ENCODE results near the gene DDIT4. TPM values are rescaled to one million over a fixed set of nuclear protein-coding genes. Genes with fewer than 3 reads are reported as not detected.
A peak's percentile ranks its signal among the peaks of the same experiment; 100 is the strongest.

The DDIT4 gene
- total and polyA plus RNA-seq, 9 of the 15 experiments (the other 6 are each of a cell fraction or from before 2014, with no cell fraction given), result 8.2 to 675 (median 159) TPM

DNA sequence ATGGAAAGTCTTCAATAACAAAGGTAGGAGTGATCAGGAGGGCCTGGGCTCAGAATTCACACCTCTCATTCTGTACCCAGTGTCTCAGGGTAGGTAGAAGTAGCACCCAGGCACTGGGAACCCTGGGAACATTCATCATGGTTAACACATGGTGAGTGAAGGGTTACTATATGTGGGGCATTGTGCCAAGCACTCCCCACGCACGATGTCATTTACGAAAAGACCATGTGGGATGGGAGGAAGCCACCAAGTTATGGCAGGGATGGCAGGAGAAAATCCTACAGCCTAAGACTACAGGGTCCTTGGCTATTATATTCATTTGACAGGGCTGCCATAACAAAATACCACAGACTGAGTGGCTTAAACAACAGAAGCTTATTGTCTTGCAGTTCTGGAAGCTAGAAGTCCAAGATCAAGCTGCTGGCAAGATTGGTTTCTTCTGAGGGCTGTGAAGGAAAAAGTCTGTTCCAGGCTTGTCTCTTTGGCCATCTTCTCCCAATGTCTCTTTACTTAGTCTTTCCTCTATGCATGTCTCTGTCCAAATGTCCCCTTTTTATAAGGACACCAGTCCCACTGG, 27.7 kb upstream of the DDIT4 start (continued):
- TF ChIP-seq NCOA2 (IDR thresholded peaks at IDR 0.05; ENCODE audit: partially characterized antibody in 2 of 2) (no peak), NR2C1 (IDR thresholded peaks at IDR 0.05) (no peak), NR2C1 (tag; IDR thresholded peaks at IDR 0.05) (peak; percentile 15; the same call in 1 of the 2 replicates), NFE2 (IDR thresholded peaks at IDR 0.05; ENCODE audit: low read depth) (no peak), SMARCC2 (IDR thresholded peaks at IDR 0.05; ENCODE audit: low read depth) (no peak), POLR3G (IDR thresholded peaks at IDR 0.05; ENCODE audit: extremely low read depth, insufficient read length, insufficient replicate concordance) (no peak), SMAD4 (CRISPR knock-in tag; conservative IDR thresholded peaks at IDR 0.05) (no peak; the same call in none of the 2 replicates), ZNF561 (CRISPR knock-in tag; conservative IDR thresholded peaks at IDR 0.05) (no peak), ZNF239 (CRISPR knock-in tag; IDR thresholded peaks at IDR 0.05) (peak; percentile 24; the same call in 1 of the 2 replicates), MAFF (IDR thresholded peaks at IDR 0.05; ENCODE audit: low read length) (no peak), SRSF7 (optimal IDR thresholded peaks at IDR 0.05; ENCODE audit: low read depth, low read length) (no peak), SMARCB1 (IDR thresholded peaks at IDR 0.05; ENCODE audit: insufficient read length, low read depth) (no peak), ATF2 (CRISPR knock-in tag; IDR thresholded peaks at IDR 0.05) (no peak), ZNF583 (CRISPR knock-in tag; IDR thresholded peaks at IDR 0.05) (peak; percentile 58; the same call in 1 of the 2 replicates), GABPB2 (CRISPR knock-in tag; conservative IDR thresholded peaks at IDR 0.05) (no peak), UBTF (IDR thresholded peaks at IDR 0.05; ENCODE audit: borderline replicate concordance in 1 of 2, low read depth in 2 of 2, low read length in 2 of 2) (no peak), CHCHD3 (CRISPR knock-in tag; IDR thresholded peaks at IDR 0.05) (no peak), MYC (IDR thresholded peaks at IDR 0.05; ENCODE audit: low read depth, low read length) (no peak), MYC (CRISPR knock-in tag; IDR thresholded peaks at IDR 0.05; ENCODE audit: borderline replicate concordance, low read depth) (no peak), CHD1 (IDR thresholded peaks at IDR 0.05; ENCODE audit: low read length) (no peak)
- TF ChIP-seq, protein P1, sequence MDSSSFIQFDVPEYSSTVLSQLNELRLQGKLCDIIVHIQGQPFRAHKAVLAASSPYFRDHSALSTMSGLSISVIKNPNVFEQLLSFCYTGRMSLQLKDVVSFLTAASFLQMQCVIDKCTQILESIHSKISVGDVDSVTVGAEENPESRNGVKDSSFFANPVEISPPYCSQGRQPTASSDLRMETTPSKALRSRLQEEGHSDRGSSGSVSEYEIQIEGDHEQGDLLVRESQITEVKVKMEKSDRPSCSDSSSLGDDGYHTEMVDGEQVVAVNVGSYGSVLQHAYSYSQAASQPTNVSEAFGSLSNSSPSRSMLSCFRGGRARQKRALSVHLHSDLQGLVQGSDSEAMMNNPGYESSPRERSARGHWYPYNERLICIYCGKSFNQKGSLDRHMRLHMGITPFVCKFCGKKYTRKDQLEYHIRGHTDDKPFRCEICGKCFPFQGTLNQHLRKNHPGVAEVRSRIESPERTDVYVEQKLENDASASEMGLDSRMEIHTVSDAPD (CRISPR knock-in tag; IDR thresholded peaks at IDR 0.05), result no peak
- TF ChIP-seq, protein P2, sequence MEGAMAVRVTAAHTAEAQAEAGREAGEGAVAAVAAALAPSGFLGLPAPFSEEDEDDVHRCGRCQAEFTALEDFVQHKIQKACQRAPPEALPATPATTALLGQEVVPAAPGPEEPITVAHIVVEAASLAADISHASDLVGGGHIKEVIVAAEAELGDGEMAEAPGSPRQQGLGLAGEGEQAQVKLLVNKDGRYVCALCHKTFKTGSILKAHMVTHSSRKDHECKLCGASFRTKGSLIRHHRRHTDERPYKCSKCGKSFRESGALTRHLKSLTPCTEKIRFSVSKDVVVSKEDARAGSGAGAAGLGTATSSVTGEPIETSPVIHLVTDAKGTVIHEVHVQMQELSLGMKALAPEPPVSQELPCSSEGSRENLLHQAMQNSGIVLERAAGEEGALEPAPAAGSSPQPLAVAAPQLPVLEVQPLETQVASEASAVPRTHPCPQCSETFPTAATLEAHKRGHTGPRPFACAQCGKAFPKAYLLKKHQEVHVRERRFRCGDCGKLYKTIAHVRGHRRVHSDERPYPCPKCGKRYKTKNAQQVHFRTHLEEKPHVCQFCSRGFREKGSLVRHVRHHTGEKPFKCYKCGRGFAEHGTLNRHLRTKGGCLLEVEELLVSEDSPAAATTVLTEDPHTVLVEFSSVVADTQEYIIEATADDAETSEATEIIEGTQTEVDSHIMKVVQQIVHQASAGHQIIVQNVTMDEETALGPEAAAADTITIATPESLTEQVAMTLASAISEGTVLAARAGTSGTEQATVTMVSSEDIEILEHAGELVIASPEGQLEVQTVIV (CRISPR knock-in tag; IDR thresholded peaks at IDR 0.05; ENCODE audit: borderline replicate concordance), result no peak
